SK-N-SH (cell line): Measurements from ENCODE around the gene ZHX3. TPM values are rescaled to one million over a fixed set of nuclear protein-coding genes. Genes with fewer than 3 reads are reported as not detected.

Experiments
- CTCF ChIA-PET: fragments of 300-600, 350-600 bp; formaldehyde crosslinking; extraction: SDS; loops from one replicate; lab custom pipeline; 2021; lab: Yijun Ruan, JAX
- POLR2A ChIA-PET: fragments of 350-600 bp; sonication (Branson Sonifier 250); formaldehyde crosslinking; extraction: SDS; loops from one replicate; lab custom pipeline; 2020; ENCODE audit warnings: antibody characterized with exemption, inconsistent platforms; lab: Yijun Ruan, JAX
- DNase-seq: peaks from one replicate; pipeline ENCODE4 v3.0.0; 2012
- H2AFZ ChIP-seq: fragments of 200-600 bp; sonication (generic); 2 replicates; pipeline ENCODE4 v1.8.1; 2016; ENCODE audit warnings: antibody characterized with exemption, mild to moderate bottlenecking, low read depth
- H3F3A ChIP-seq: fragments of 200-600 bp; sonication (generic); replicated peaks from 2 replicates; pipeline ENCODE3; 2016; ENCODE audit warnings: antibody characterized with exemption, mild to moderate bottlenecking; ENCODE audit not compliant: insufficient read depth
- H3K27ac ChIP-seq, 2 experiments: fragments of 200-500 bp in 1 of 2; fragments of 200-600 bp in 1 of 2; sonication (Bioruptor generic) in 1 of 2; sonication (generic), shearing (Covaris generic) in 1 of 2; 2 replicates each; pipeline versions ENCODE4 v1.5.1 to v1.6.1; 2014 to 2016; ENCODE audit warnings: low read depth in 2 of 2, inconsistent platforms in 1 of 2, low read length in 1 of 2, mild to moderate bottlenecking in 1 of 2, mixed read lengths in 1 of 2
- H3K27me3 ChIP-seq: fragments of 200-600 bp; sonication (generic), shearing (Covaris generic); 2 replicates; pipeline ENCODE4 v1.6.1; 2016; ENCODE audit warnings: mixed run types; ENCODE audit not compliant: insufficient read depth
- H3K36me3 ChIP-seq, 2 experiments: fragments of 200-500 bp in 1 of 2; fragments of 200-600 bp in 1 of 2; sonication (Bioruptor generic) in 1 of 2; sonication (generic) in 1 of 2; replicated peaks in 1 of 2; 2 replicates each; pipeline versions ENCODE3 to v1.5.1; 2014 to 2016; ENCODE audit warnings: low read length in 1 of 2, mild to moderate bottlenecking in 1 of 2; ENCODE audit not compliant: insufficient read depth in 2 of 2, control insufficient read depth in 1 of 2
- H3K4me1 ChIP-seq, 2 experiments: fragments of 200-500 bp in 1 of 2; fragments of 200-600 bp in 1 of 2; sonication (Bioruptor generic) in 1 of 2; sonication (generic), shearing (Covaris generic) in 1 of 2; 2 replicates each; pipeline versions ENCODE4 v1.5.1 to v1.6.1; 2014 to 2016; ENCODE audit warnings: low read depth in 1 of 2, low read length in 1 of 2, mixed run types in 1 of 2; ENCODE audit not compliant: insufficient read depth in 2 of 2, control insufficient read depth in 1 of 2
- H3K4me2 ChIP-seq: fragments of 200-600 bp; sonication (generic), shearing (Covaris generic); 2 replicates; pipeline ENCODE4 v1.6.1; 2017; ENCODE audit warnings: mixed run types
- H3K4me3 ChIP-seq, 2 experiments: fragments of 200-500 bp in 1 of 2; fragments of 200-600 bp in 1 of 2; sonication (Bioruptor generic) in 1 of 2; sonication (generic), shearing (Covaris generic) in 1 of 2; 2 replicates each; pipeline versions ENCODE4 v1.5.1 to v1.8.1; 2014 to 2016; ENCODE audit warnings: low read depth in 2 of 2, inconsistent platforms in 1 of 2, low read length in 1 of 2, mild to moderate bottlenecking in 1 of 2, mixed read lengths in 1 of 2, moderate library complexity in 1 of 2
- H3K79me2 ChIP-seq: fragments of 200-600 bp; sonication (generic); 2 replicates; pipeline ENCODE4 v1.8.1; 2017; ENCODE audit warnings: mild to moderate bottlenecking; ENCODE audit not compliant: insufficient read depth
- H3K9ac ChIP-seq: fragments of 200-600 bp; sonication (generic); 2 replicates; pipeline ENCODE4 v1.6.1; 2017; ENCODE audit warnings: mixed run types
- H3K9me2 ChIP-seq: fragments of 200-600 bp; sonication (generic); 2 replicates; pipeline ENCODE4 v1.6.1; 2017; ENCODE audit warnings: mixed run types
- H3K9me3 ChIP-seq: fragments of 200-600 bp; sonication (generic); 2 replicates; pipeline ENCODE4 v1.6.1; 2017; ENCODE audit warnings: mixed run types, mild to moderate bottlenecking, moderate library complexity
- H4K20me1 ChIP-seq: fragments of 200-600 bp; sonication (generic); 2 replicates; pipeline ENCODE4 v1.6.1; 2017; ENCODE audit warnings: mild to moderate bottlenecking, mixed run types; ENCODE audit not compliant: insufficient read depth
- CHD2 ChIP-seq: fragments of 150-350 bp; IDR thresholded peaks from 2 replicates; pipeline ENCODE4 v1.6.1; 2018; ENCODE audit warnings: low read length; ENCODE audit not compliant: partially characterized antibody
- ELF1 ChIP-seq: IDR thresholded peaks from 2 replicates; pipeline ENCODE4 v1.4.0; 2012
- EZH2phosphoT487 ChIP-seq: fragments of 200-600 bp; sonication (generic); IDR thresholded peaks from 2 replicates; pipeline ENCODE4 v1.6.1; 2017; ENCODE audit warnings: low read depth, mixed run types, mild to moderate bottlenecking, antibody characterized with exemption, moderate library complexity, borderline replicate concordance
- FOSL2 ChIP-seq: IDR thresholded peaks from 2 replicates; pipeline ENCODE4 v1.4.0; 2012; ENCODE audit warnings: low read depth, mild to moderate bottlenecking, moderate library complexity, borderline replicate concordance
- FOXM1 ChIP-seq: IDR thresholded peaks from 2 replicates; pipeline ENCODE4 v1.4.0; 2012; ENCODE audit warnings: low read depth, mild to moderate bottlenecking
- JUND ChIP-seq: IDR thresholded peaks from 2 replicates; pipeline ENCODE4 v1.4.0; 2012
- MXI1 ChIP-seq: IDR thresholded peaks from 2 replicates; pipeline ENCODE4 v1.6.1; 2012; ENCODE audit warnings: mild to moderate bottlenecking, low read depth, low read length, improper control_type of control experiment
- NFIC ChIP-seq: IDR thresholded peaks from 2 replicates; pipeline ENCODE4 v1.4.0; 2012; ENCODE audit warnings: borderline replicate concordance
- RAD21 ChIP-seq: IDR thresholded peaks from 2 replicates; pipeline ENCODE4 v1.6.1; 2012; ENCODE audit warnings: mild to moderate bottlenecking, low read length
- RFX5 ChIP-seq: IDR thresholded peaks from 2 replicates; pipeline ENCODE4 v1.6.1; 2012; ENCODE audit warnings: mild to moderate bottlenecking, improper control_type of control experiment, low read length
- SMC3 ChIP-seq: IDR thresholded peaks from 2 replicates; pipeline ENCODE4 v1.6.1; 2012; ENCODE audit warnings: low read depth, low read length, improper control_type of control experiment
- TAF1 ChIP-seq: IDR thresholded peaks from 2 replicates; pipeline ENCODE4 v1.6.1; 2012; ENCODE audit warnings: low read depth, mild to moderate bottlenecking, low read length, moderate library complexity, borderline replicate concordance
- TCF12 ChIP-seq: IDR thresholded peaks from 2 replicates; pipeline ENCODE4 v1.4.0; 2012
- TEAD4 ChIP-seq: IDR thresholded peaks from 2 replicates; pipeline ENCODE4 v1.4.0; 2012; ENCODE audit warnings: mild to moderate bottlenecking, borderline replicate concordance; ENCODE audit not compliant: insufficient read depth
- WGBS: methylation state at CpG from one replicate; pipeline ENCODE4 v1.1.6; 2017; ENCODE audit warnings: low lambda C conversion rate; 5-methylcytosine and 5-hydroxymethylcytosine counted together
- polyA plus RNA-seq, 3 experiments: library from polyadenylated mRNA; depleted of rRNA; stranded (reverse); fragments of >200 nt; gene quantifications; 2 replicates each; pipeline ENCODE4 v1.2.3, GENCODE V29; 2012
- TF ChIP-seq, protein P1 (sequence below): IDR thresholded peaks from 2 replicates; pipeline ENCODE4 v1.4.0; 2012; ENCODE audit warnings: low read depth, borderline replicate concordance
- TF ChIP-seq, protein P2 (sequence below): fragments of 200-600 bp; sonication (generic); IDR thresholded peaks from 2 replicates; pipeline ENCODE4 v1.6.1; 2017; ENCODE audit warnings: antibody characterized with exemption, mild to moderate bottlenecking, moderate library complexity
- TF ChIP-seq, protein P3 (sequence below): IDR thresholded peaks from 2 replicates; pipeline ENCODE4; 2012
- TF ChIP-seq, protein P4 (sequence below): fragments of 150-350 bp; IDR thresholded peaks from 2 replicates; pipeline ENCODE4 v1.6.1; 2017; ENCODE audit warnings: antibody characterized with exemption, low read length, low read depth, borderline replicate concordance

Gene ZHX3
- polyA plus RNA-seq, 1 of the 3 experiments (the other 2 are of a cell fraction) = 6.0 TPM

GRCh38 chr20:41264819-41265218 lies 52.7 kb downstream of the ZHX3 start:
- POLR2A ChIA-PET = no interaction called here
- no peak for TF ChIP-seq CHD2
- no peak for TF ChIP-seq SMC3
- TF ChIP-seq TEAD4 = no peak
- TF ChIP-seq TCF12 = no peak
- no peak for TF ChIP-seq FOXM1
- TF ChIP-seq JUND = no peak
- TF ChIP-seq, protein P1, sequence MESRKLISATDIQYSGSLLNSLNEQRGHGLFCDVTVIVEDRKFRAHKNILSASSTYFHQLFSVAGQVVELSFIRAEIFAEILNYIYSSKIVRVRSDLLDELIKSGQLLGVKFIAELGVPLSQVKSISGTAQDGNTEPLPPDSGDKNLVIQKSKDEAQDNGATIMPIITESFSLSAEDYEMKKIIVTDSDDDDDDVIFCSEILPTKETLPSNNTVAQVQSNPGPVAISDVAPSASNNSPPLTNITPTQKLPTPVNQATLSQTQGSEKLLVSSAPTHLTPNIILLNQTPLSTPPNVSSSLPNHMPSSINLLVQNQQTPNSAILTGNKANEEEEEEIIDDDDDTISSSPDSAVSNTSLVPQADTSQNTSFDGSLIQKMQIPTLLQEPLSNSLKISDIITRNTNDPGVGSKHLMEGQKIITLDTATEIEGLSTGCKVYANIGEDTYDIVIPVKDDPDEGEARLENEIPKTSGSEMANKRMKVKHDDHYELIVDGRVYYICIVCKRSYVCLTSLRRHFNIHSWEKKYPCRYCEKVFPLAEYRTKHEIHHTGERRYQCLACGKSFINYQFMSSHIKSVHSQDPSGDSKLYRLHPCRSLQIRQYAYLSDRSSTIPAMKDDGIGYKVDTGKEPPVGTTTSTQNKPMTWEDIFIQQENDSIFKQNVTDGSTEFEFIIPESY = no peak
- TF ChIP-seq RFX5 = no peak
- TF ChIP-seq, protein P2, sequence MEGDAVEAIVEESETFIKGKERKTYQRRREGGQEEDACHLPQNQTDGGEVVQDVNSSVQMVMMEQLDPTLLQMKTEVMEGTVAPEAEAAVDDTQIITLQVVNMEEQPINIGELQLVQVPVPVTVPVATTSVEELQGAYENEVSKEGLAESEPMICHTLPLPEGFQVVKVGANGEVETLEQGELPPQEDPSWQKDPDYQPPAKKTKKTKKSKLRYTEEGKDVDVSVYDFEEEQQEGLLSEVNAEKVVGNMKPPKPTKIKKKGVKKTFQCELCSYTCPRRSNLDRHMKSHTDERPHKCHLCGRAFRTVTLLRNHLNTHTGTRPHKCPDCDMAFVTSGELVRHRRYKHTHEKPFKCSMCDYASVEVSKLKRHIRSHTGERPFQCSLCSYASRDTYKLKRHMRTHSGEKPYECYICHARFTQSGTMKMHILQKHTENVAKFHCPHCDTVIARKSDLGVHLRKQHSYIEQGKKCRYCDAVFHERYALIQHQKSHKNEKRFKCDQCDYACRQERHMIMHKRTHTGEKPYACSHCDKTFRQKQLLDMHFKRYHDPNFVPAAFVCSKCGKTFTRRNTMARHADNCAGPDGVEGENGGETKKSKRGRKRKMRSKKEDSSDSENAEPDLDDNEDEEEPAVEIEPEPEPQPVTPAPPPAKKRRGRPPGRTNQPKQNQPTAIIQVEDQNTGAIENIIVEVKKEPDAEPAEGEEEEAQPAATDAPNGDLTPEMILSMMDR = no peak
- TF ChIP-seq, protein P3, sequence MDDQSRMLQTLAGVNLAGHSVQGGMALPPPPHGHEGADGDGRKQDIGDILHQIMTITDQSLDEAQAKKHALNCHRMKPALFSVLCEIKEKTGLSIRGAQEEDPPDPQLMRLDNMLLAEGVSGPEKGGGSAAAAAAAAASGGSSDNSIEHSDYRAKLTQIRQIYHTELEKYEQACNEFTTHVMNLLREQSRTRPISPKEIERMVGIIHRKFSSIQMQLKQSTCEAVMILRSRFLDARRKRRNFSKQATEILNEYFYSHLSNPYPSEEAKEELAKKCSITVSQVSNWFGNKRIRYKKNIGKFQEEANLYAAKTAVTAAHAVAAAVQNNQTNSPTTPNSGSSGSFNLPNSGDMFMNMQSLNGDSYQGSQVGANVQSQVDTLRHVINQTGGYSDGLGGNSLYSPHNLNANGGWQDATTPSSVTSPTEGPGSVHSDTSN = no peak
- no peak for TF ChIP-seq ELF1
- TF ChIP-seq NFIC = no peak
- TF ChIP-seq TAF1 = no peak
- TF ChIP-seq FOSL2 = no peak
- TF ChIP-seq RAD21 = no peak
- TF ChIP-seq, protein P4, sequence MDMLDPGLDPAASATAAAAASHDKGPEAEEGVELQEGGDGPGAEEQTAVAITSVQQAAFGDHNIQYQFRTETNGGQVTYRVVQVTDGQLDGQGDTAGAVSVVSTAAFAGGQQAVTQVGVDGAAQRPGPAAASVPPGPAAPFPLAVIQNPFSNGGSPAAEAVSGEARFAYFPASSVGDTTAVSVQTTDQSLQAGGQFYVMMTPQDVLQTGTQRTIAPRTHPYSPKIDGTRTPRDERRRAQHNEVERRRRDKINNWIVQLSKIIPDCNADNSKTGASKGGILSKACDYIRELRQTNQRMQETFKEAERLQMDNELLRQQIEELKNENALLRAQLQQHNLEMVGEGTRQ = no peak
- no peak for TF ChIP-seq MXI1
- TF ChIP-seq EZH2phosphoT487 = no peak
- TF ChIP-seq, all 33 proteins: peak for 0

More at GRCh38 chr20:41264819-41265218, 52.7 kb downstream of the ZHX3 start:
- Histone ChIP-seq H2AFZ (no peak overlapping the region), H3K9me3 (no peaks in the 10 kb centered on the region), H3K4me3 (no peak overlapping the region), H3K27ac (no peak overlapping the region), H3K4me2 (no peak overlapping the region), H3K9ac (no peak overlapping the region), H3K9me2 (no peaks in the 10 kb centered on the region), H3K79me2 (peaks cover 6% of the 10 kb centered on the region; the same call in 1 of the 2 replicates), H4K20me1 (no peaks in the 10 kb centered on the region), H3K36me3 (peaks cover 3 to 9% of the 10 kb centered on the region in 2 experiments), H3F3A (no peaks in the 10 kb centered on the region), H3K27me3 (no peaks in the 10 kb centered on the region), H3K4me1 (no peaks in the 10 kb centered on the region; a peak in 1 of 4 replicates)
- 96% methylated on average over 2 of the region's 2 CpGs for WGBS
- CTCF ChIA-PET = interaction anchor here (0.9 kb wide), 1 partner anchor 9 kb away, joined by 3 read pairs; no protein-coding TSS in a partner anchor
- no peak for DNase-seq
